ENCODE data around the gene HNRNPF.

DNA sequence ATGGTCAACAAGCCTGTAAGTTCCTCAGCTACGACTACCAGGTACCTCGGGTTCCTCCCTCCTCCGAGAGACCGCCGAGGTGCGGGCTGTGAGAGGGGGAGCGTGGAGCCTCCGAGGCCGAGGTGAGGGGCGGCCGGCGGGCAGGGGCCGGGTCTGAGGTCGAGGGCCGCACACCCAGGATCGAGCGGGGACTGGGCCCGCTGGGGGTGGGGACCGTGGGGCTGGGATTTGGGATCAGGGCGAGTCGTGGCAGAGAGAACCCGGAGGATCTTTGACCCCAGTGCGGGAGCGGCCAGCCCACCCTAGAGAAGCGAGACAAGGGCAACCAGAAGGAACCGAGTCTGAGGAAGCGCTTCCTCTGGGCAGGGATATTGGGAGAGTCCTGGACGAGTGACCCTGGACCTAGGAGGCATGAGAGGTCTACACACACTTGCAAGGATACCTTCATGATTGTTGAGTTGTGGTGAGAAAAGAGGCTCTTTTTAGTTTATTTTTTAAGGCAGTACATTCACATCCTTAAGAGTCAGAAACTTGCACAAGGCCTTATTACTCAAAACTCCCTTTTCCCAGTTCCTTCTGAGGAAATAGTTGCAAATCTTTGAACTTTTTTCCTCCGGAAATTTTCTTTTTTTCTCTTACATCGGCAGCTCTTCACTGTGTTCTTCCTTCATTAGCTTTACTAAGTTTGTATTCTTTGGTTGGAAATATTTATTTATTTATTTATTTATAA, 28.3 kb upstream of the HNRNPF start:
- TF ChIP-seq, protein P1, sequence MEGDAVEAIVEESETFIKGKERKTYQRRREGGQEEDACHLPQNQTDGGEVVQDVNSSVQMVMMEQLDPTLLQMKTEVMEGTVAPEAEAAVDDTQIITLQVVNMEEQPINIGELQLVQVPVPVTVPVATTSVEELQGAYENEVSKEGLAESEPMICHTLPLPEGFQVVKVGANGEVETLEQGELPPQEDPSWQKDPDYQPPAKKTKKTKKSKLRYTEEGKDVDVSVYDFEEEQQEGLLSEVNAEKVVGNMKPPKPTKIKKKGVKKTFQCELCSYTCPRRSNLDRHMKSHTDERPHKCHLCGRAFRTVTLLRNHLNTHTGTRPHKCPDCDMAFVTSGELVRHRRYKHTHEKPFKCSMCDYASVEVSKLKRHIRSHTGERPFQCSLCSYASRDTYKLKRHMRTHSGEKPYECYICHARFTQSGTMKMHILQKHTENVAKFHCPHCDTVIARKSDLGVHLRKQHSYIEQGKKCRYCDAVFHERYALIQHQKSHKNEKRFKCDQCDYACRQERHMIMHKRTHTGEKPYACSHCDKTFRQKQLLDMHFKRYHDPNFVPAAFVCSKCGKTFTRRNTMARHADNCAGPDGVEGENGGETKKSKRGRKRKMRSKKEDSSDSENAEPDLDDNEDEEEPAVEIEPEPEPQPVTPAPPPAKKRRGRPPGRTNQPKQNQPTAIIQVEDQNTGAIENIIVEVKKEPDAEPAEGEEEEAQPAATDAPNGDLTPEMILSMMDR (IDR thresholded peaks at IDR 0.05; ENCODE audit: low read depth, low read length, missing input control): no peak
- TF ChIP-seq, protein P2, sequence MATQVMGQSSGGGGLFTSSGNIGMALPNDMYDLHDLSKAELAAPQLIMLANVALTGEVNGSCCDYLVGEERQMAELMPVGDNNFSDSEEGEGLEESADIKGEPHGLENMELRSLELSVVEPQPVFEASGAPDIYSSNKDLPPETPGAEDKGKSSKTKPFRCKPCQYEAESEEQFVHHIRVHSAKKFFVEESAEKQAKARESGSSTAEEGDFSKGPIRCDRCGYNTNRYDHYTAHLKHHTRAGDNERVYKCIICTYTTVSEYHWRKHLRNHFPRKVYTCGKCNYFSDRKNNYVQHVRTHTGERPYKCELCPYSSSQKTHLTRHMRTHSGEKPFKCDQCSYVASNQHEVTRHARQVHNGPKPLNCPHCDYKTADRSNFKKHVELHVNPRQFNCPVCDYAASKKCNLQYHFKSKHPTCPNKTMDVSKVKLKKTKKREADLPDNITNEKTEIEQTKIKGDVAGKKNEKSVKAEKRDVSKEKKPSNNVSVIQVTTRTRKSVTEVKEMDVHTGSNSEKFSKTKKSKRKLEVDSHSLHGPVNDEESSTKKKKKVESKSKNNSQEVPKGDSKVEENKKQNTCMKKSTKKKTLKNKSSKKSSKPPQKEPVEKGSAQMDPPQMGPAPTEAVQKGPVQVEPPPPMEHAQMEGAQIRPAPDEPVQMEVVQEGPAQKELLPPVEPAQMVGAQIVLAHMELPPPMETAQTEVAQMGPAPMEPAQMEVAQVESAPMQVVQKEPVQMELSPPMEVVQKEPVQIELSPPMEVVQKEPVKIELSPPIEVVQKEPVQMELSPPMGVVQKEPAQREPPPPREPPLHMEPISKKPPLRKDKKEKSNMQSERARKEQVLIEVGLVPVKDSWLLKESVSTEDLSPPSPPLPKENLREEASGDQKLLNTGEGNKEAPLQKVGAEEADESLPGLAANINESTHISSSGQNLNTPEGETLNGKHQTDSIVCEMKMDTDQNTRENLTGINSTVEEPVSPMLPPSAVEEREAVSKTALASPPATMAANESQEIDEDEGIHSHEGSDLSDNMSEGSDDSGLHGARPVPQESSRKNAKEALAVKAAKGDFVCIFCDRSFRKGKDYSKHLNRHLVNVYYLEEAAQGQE (IDR thresholded peaks at IDR 0.05): no peak
- TF ChIP-seq TAF1 (conservative IDR thresholded peaks at IDR 0.05) (no peak), FOXA1 (IDR thresholded peaks at IDR 0.05) (no peak)
- TF ChIP-seq, protein P3, sequence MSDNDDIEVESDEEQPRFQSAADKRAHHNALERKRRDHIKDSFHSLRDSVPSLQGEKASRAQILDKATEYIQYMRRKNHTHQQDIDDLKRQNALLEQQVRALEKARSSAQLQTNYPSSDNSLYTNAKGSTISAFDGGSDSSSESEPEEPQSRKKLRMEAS (IDR thresholded peaks at IDR 0.05): no peak
